ENCODE measurements around the gene DBNDD2.
A peak's percentile ranks its signal among the peaks of the same experiment; 100 is the strongest.

Gene DBNDD2

GRCh38 chr20:45387274-45387673 is 20.8 kb upstream of the DBNDD2 start:
- no peak for DNase-seq

GRCh38 chr20:45390931-45391330 is 17.2 kb upstream of the DBNDD2 start:
- DNase-seq = no peak

GRCh38 chr20:45391559-45391958 is 16.5 kb upstream of the DBNDD2 start:
- no peak for DNase-seq

GRCh38 chr20:45392733-45393132 is 15.4 kb upstream of the DBNDD2 start:
- no peak for DNase-seq

GRCh38 chr20:45394221-45395113 is 13.6 kb upstream of the DBNDD2 start:
- DNase-seq = no peak

- no peak for DNase-seq
Observed at GRCh38 chr20:45395114-45395415, 13.0 kb upstream of the DBNDD2 start.

- no peak for DNase-seq
Observed at GRCh38 chr20:45399018-45399417, 9.1 kb upstream of the DBNDD2 start.

- DNase-seq = no peak
Observed at GRCh38 chr20:45400346-45401031, 7.6 kb upstream of the DBNDD2 start.

GRCh38 chr20:45402946-45403345 is 5.1 kb upstream of the DBNDD2 start:
- DNase-seq = no peak

GRCh38 chr20:45404438-45404837 is 3.7 kb upstream of the DBNDD2 start:
- no peak for DNase-seq

GRCh38 chr20:45405571-45406259 is 2.4 kb upstream of the DBNDD2 start:
- DNase-seq = no peak

- DNase-seq = no peak
Observed at GRCh38 chr20:45406260-45407066, 1.6 kb upstream of the DBNDD2 start.

- DNase-seq = no peak
Observed at GRCh38 chr20:45407067-45407745, 883 bp upstream of the DBNDD2 start.

GRCh38 chr20:45408646-45409213 is 641 bp downstream of the DBNDD2 start:
- DNase-seq = peak in 1 of 2 donors; percentile 51

GRCh38 chr20:45409521-45410272 is 1.6 kb downstream of the DBNDD2 start:
- DNase-seq = no peak

GRCh38 chr20:45410887-45411286 is 2.8 kb downstream of the DBNDD2 start:
- no peak for DNase-seq

- no peak for DNase-seq
Observed at GRCh38 chr20:45412653-45413052, 4.6 kb downstream of the DBNDD2 start.

- DNase-seq = no peak
Observed at GRCh38 chr20:45413479-45413878, 5.4 kb downstream of the DBNDD2 start.

- DNase-seq = peak; percentile 43 to 78
Observed at GRCh38 chr20:45415822-45416637, 7.9 kb downstream of the DBNDD2 start, which contains the start of gene PIGT. TSS of gene PIGT (plus strand) at chr20:45416141. CDS start at chr20:45416157, 16 bp downstream.

GRCh38 chr20:45416917-45417316 is 8.8 kb downstream of the DBNDD2 start:
- DNase-seq = no peak

All from bone marrow (tissue), 2 donors.